ENCODE measurements around the gene PXK. TPM values are rescaled to one million over a fixed set of nuclear protein-coding genes. Genes with fewer than 3 reads are reported as not detected.
"Not testable (repeated sequence)": the region's sequence is repeated elsewhere in the genome, so short reads cannot be mapped to it uniquely, and the experiment has no call there.

The PXK gene
- total and polyA plus RNA-seq, 10 of the 15 experiments (the other 5 are each of a cell fraction or from before 2014, with no cell fraction given): 8.4 to 38.0 (median 27.6) TPM

- no peaks in the 10 kb centered on the region for H3K27me3 ChIP-seq (replicated peaks in 1 of 2; ENCODE audit: control insufficient read depth in 2 of 2, insufficient read depth in 2 of 2, low read length in 1 of 2)
- H3K4me1 ChIP-seq (ENCODE audit: control insufficient read depth, insufficient read depth, low read length): peaks cover 6% of the 10 kb centered on the region
- ATAC-seq (no peak), DNase-seq (ENCODE audit: low read depth, low spot score) (no peak), FAIRE-seq (no peak)
- H3K4me3 ChIP-seq: no peak overlapping the region
- ChIA-PET CTCF (interaction anchor here (0.8 to 2.3 kb wide), 4 partner anchors 13 to 98 kb away, joined by 3 to 7 read pairs (median 4); no protein-coding TSS in a partner anchor), POLR2A (no interaction called here), SMC1A (ENCODE audit: uncharacterized antibody, unreplicated experiment) (interaction anchor here (1.3 to 2.6 kb wide), 2 partner anchors 19 to 128 kb away, joined by 3 to 8 read pairs; partner anchors contain the start of genes HTD2 and RPP14), RAD21 (ENCODE audit: unreplicated experiment) (no interaction called here)
- 32% methylated on average over 1 of the region's 1 CpG for WGBS (ENCODE audit: insufficient coverage, insufficient replicate concordance, low lambda C conversion rate, missing lambda C conversion rate)
- H3K9me3 ChIP-seq (replicated peaks; ENCODE audit: control insufficient read depth, insufficient read depth, low read length): no peaks in the 10 kb centered on the region
- H2AFZ ChIP-seq (ENCODE audit: control insufficient read depth, low read depth, low read length): no peak overlapping the region
- BruUV-seq (replicated peaks): no TSS peak
- H3K36me3 ChIP-seq (ENCODE audit: control insufficient read depth in 2 of 2, insufficient read depth in 2 of 2, low read length in 1 of 2): no peaks in the 10 kb centered on the region; a peak in 1 of 4 replicates
- peaks cover 6% of the 10 kb centered on the region for H3K79me2 ChIP-seq (ENCODE audit: control insufficient read depth, insufficient read depth, low read length)
- H3K9ac ChIP-seq (ENCODE audit: control insufficient read depth, insufficient read depth, low read length): no peak overlapping the region
- no peak overlapping the region for H3K27ac ChIP-seq (ENCODE audit: control insufficient read depth, insufficient read depth)
- no peaks in the 10 kb centered on the region for H4K20me1 ChIP-seq (ENCODE audit: control insufficient read depth, insufficient read depth)
- intact Hi-C loops (cut with micrococcal nuclease; ENCODE audit: unreplicated experiment): loop anchor here (5.0 kb wide), 1 partner anchor 97 kb away; no protein-coding TSS in a partner anchor
- TF ChIP-seq MAX (IDR thresholded peaks at IDR 0.05; ENCODE audit: low read depth, low read length): no peak
- in situ Hi-C loops (cut with MboI): no loop called here
- H3K4me2 ChIP-seq (ENCODE audit: control insufficient read depth, insufficient read depth): no peak overlapping the region
Measured at GRCh38 chr3:58434990-58435389, 102.3 kb downstream of the PXK start.

DNA sequence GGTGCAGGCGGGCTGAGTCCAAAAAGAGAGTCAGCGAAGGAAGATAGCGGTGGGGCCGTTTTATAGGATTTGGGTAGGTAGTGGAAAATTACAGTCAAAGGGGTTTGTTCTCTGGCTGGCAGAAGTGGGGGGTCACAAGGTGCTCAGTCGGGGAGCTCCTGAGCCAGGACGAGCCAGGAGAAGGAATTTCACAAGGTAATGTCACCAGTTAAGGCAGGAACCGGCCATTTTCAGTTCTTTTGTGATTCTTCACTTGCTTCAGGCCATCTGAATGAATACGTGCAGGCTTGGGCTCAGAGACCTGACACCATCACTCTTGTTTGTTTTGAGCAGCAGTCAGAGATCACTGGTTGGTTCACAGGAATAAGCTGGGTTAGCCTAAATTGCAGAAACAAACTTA, 104.6 kb downstream of the PXK start:
- H3K4me1 ChIP-seq (ENCODE audit: control insufficient read depth, insufficient read depth, low read length); POLR2A ChIA-PET; H3K27me3 ChIP-seq (replicated peaks in 1 of 2; ENCODE audit: control insufficient read depth in 2 of 2, insufficient read depth in 2 of 2, low read length in 1 of 2); BruUV-seq (replicated peaks); H3K4me3 ChIP-seq; H2AFZ ChIP-seq (ENCODE audit: control insufficient read depth, low read depth, low read length); H3K79me2 ChIP-seq (ENCODE audit: control insufficient read depth, insufficient read depth, low read length); H3K27ac ChIP-seq (ENCODE audit: control insufficient read depth, insufficient read depth); DNase-seq (ENCODE audit: low read depth, low spot score); ATAC-seq; FAIRE-seq; H3K9me3 ChIP-seq (replicated peaks; ENCODE audit: control insufficient read depth, insufficient read depth, low read length); H4K20me1 ChIP-seq (ENCODE audit: control insufficient read depth, insufficient read depth); H3K9ac ChIP-seq (ENCODE audit: control insufficient read depth, insufficient read depth, low read length); in situ Hi-C loops (cut with MboI); H3K36me3 ChIP-seq (ENCODE audit: control insufficient read depth in 2 of 2, insufficient read depth in 2 of 2, low read length in 1 of 2); RAD21 ChIA-PET (ENCODE audit: unreplicated experiment); H3K4me2 ChIP-seq (ENCODE audit: control insufficient read depth, insufficient read depth); intact Hi-C loops (cut with micrococcal nuclease; ENCODE audit: unreplicated experiment): not testable (repeated sequence)
- WGBS (ENCODE audit: insufficient coverage, insufficient replicate concordance, low lambda C conversion rate, missing lambda C conversion rate): 32% methylated on average over 8 of the region's 8 CpGs
- ChIA-PET CTCF (interaction anchor here (1.4 kb wide), 1 partner anchor 22 kb away, joined by 4 read pairs; no protein-coding TSS in a partner anchor), SMC1A (ENCODE audit: uncharacterized antibody, unreplicated experiment) (interaction anchor here (1.5 kb wide), 1 partner anchor 87 kb away, joined by 4 read pairs; no protein-coding TSS in a partner anchor)

- H4K20me1 ChIP-seq (ENCODE audit: control insufficient read depth, insufficient read depth); H3K4me3 ChIP-seq; H3K27ac ChIP-seq (ENCODE audit: control insufficient read depth, insufficient read depth); RAD21 ChIA-PET (ENCODE audit: unreplicated experiment); H3K36me3 ChIP-seq (ENCODE audit: control insufficient read depth in 2 of 2, insufficient read depth in 2 of 2, low read length in 1 of 2); intact Hi-C loops (cut with micrococcal nuclease; ENCODE audit: unreplicated experiment); H3K9ac ChIP-seq (ENCODE audit: control insufficient read depth, insufficient read depth, low read length); in situ Hi-C loops (cut with MboI); H3K27me3 ChIP-seq (replicated peaks in 1 of 2; ENCODE audit: control insufficient read depth in 2 of 2, insufficient read depth in 2 of 2, low read length in 1 of 2); H3K4me2 ChIP-seq (ENCODE audit: control insufficient read depth, insufficient read depth); BruUV-seq (replicated peaks); DNase-seq (ENCODE audit: low read depth, low spot score); H3K4me1 ChIP-seq (ENCODE audit: control insufficient read depth, insufficient read depth, low read length); H2AFZ ChIP-seq (ENCODE audit: control insufficient read depth, low read depth, low read length); FAIRE-seq; POLR2A ChIA-PET; H3K79me2 ChIP-seq (ENCODE audit: control insufficient read depth, insufficient read depth, low read length); ATAC-seq; H3K9me3 ChIP-seq (replicated peaks; ENCODE audit: control insufficient read depth, insufficient read depth, low read length): not testable (repeated sequence)
- CTCF ChIA-PET: interaction anchor here (1.0 to 1.4 kb wide), 2 partner anchors 12 to 294 kb away, joined by 3 to 6 read pairs; no protein-coding TSS in a partner anchor
- WGBS (ENCODE audit: insufficient coverage, insufficient replicate concordance, low lambda C conversion rate, missing lambda C conversion rate): 45% methylated on average over 6 of the region's 6 CpGs
- SMC1A ChIA-PET (ENCODE audit: uncharacterized antibody, unreplicated experiment): interaction anchor here (1.3 to 1.4 kb wide), 2 partner anchors 20 to 50 kb away, joined by 4 read pairs; no protein-coding TSS in a partner anchor
Measured at GRCh38 chr3:58440996-58441355, 108.3 kb downstream of the PXK start.
